Activated naive CD8-positive, alpha-beta T cell treated with anti-CD3 and anti-CD28 coated beads, Interleukin-2, amount 10 ng/mL, durations not matched to agents 7 days and 5 days (primary cell): Measurements from ENCODE around the gene AGPAT3. TPM values are rescaled to one million over a fixed set of nuclear protein-coding genes. Genes with fewer than 3 reads are reported as not detected.

Experiments used
- ATAC-seq: fragments of 150-1000 bp; cut with Tn5 transposase; one replicate; pipeline ENCODE4 v1.10.0; 2021; ENCODE audit warnings: low read depth, moderate library complexity
- POLR2A ChIA-PET: fragments of 350-600 bp; sonication (Branson Sonifier 250); formaldehyde crosslinking; loops from one replicate; lab custom pipeline; 2021; ENCODE audit warnings: antibody characterized with exemption; lab: Charles Lee
- DNase-seq: peaks from one replicate; pipeline ENCODE4 v3.0.0; 2021
- H3K27ac Mint-ChIP-seq: one replicate; pipeline ENCODE4 v1.8.0; 2022; ENCODE audit warnings: mild to moderate bottlenecking, mixed read lengths
- H3K27me3 Mint-ChIP-seq: one replicate; pipeline ENCODE4 v1.8.0; 2022; ENCODE audit warnings: mild to moderate bottlenecking, moderate library complexity, mixed read lengths
- H3K36me3 Mint-ChIP-seq: one replicate; pipeline ENCODE4 v1.8.0; 2021; ENCODE audit warnings: mild to moderate bottlenecking, mixed read lengths
- H3K4me1 Mint-ChIP-seq: one replicate; pipeline ENCODE4 v1.8.0; 2021; ENCODE audit warnings: mixed read lengths
- H3K4me3 Mint-ChIP-seq: one replicate; pipeline ENCODE4 v1.8.0; 2022; ENCODE audit warnings: mild to moderate bottlenecking, moderate library complexity, mixed read lengths
- H3K9me3 Mint-ChIP-seq: one replicate; pipeline ENCODE4 v1.8.0; 2021; ENCODE audit warnings: mixed read lengths
- total RNA-seq, 2 experiments: library from RNA; stranded (reverse); gene quantifications; one replicate each; pipeline ENCODE4 v1.2.3, GENCODE V29; 2021

AGPAT3 gene
- total RNA-seq, 2 experiments from 2014 or later, result 75.4 to 76.3 TPM

DNA sequence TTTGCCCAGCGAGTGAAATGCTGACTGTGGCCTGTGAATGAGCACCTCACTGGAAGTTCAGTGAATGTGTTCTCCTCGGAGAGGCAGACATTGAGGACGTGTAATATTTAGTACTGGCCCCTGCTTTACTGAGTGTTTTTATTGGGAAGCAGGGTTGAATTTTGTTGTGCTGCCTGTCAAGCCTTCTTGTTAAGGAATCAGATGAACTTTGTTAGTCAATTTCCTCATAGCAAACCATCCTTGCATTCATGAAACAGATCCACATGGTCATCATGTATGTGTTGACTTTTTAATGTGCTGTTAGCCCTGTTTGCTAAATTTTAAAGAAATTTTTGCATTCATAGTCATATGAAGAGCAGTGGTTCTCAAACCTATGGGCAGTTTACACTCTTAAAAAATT, 47.9 kb downstream of the AGPAT3 start:
- H3K4me1 Mint-ChIP-seq, result peaks cover 31% of the 10 kb centered on the region
- H3K36me3 Mint-ChIP-seq, result peaks cover 19% of the 10 kb centered on the region
- DNase-seq (no peak), ATAC-seq (no peak)
- H3K4me3 Mint-ChIP-seq, result no peak overlapping the region
- H3K9me3 Mint-ChIP-seq, result peaks cover 8% of the 10 kb centered on the region
- POLR2A ChIA-PET, result no interaction called here
- H3K27ac Mint-ChIP-seq, result no peak overlapping the region
- H3K27me3 Mint-ChIP-seq, result no peaks in the 10 kb centered on the region

DNA sequence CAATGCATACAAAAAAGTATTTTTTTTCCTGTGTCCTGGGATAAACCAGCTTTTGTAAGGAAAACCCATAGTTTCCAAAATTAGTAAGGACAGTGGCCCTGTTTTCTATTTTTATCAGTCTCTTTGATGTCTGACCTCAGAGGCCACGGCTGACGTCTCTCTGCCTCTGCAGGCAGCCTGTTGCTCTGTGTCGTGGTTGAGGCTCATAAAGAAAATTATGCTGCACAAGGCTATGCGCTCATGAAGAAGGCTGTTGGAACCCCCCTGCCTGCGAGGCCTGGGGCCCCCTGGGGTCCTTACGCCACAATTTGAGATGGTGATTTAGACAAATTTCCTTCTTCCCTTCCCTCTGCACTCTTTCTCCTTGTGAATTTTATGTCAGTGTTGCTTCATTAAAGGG, 48.9 kb downstream of the AGPAT3 start:
- ATAC-seq (no peak), DNase-seq (no peak)
- H3K36me3 Mint-ChIP-seq, result peaks cover 23% of the 10 kb centered on the region
- POLR2A ChIA-PET, result no interaction called here
- no peaks in the 10 kb centered on the region for H3K27me3 Mint-ChIP-seq
- H3K4me3 Mint-ChIP-seq, result no peak overlapping the region
- peaks cover 39% of the 10 kb centered on the region for H3K4me1 Mint-ChIP-seq
- peaks cover 8% of the 10 kb centered on the region for H3K9me3 Mint-ChIP-seq
- H3K27ac Mint-ChIP-seq, result no peak overlapping the region

DNA sequence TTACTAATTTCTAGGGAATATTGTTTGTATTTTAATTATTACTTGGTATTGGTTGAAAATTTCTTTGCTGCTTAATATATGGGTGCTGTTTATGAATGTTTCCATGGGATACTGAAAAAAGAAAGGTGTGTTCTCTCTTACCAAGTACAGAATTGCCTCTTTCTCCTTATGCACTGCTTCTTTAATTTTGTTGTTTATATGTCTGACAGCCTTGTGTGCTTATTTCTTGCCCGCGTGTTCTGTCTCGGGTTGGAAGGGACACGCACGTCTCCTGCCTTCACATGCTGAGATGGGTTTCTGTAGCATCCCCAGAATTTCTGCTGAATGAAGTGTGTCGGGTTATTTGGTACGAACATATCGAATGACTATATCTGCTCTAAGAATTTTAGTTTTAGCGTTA, 51.1 kb downstream of the AGPAT3 start:
- Mint-ChIP-seq H3K4me1 (peaks cover 48% of the 10 kb centered on the region), H3K36me3 (peaks cover 32% of the 10 kb centered on the region), H3K27me3 (no peaks in the 10 kb centered on the region), H3K4me3 (peak overlapping the region; percentile 84), H3K27ac (no peak overlapping the region), H3K9me3 (peaks cover 8% of the 10 kb centered on the region)
- no peak for ATAC-seq
- DNase-seq, result no peak
- POLR2A ChIA-PET, result no interaction called here

DNA sequence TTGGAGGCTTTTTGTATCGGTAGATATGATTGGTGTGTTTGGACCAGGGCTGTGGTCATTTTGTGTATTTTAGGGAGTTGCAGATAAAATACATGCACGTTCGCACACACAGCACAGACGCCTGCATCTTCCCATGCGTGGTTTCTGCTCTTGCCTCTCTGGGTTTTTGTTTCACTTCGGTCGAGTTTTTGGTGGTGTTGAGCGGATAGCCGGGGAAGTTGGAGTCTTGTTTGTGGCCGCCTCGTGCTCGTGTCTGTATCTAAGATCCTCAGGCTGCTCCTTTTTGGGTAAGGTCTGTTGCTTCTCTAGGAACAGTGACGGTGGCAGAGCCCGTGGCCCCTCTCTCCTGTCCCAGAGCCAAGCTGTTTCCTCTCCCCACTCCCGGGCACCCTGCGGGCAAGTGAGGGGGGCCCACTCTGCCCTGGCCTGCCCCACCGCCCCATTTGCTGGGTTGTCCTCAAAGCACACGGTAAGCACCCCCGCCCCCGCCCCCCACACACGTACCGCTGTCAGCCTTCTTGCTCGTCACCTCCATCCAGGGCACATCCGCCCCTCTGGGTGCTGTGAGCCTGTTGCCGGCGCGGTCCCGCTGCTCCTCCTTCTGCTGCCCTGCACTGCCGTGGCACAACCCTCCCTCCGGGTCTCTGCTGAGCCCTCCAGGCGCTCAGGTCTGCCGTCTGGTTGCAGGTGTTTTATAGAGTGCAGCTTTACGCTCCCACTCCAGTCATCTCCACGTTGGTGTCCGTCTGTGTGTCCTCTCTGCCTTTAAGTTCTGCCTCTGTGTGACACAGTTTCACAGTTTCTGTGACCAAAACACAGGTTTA, 51.9 kb downstream of the AGPAT3 start:
- ATAC-seq (peak; percentile 85), DNase-seq (peak; percentile 77)
- H3K27ac Mint-ChIP-seq, result peak overlapping the region; percentile 94
- no peaks in the 10 kb centered on the region for H3K27me3 Mint-ChIP-seq
- peaks cover 8% of the 10 kb centered on the region for H3K9me3 Mint-ChIP-seq
- H3K36me3 Mint-ChIP-seq, result peaks cover 30% of the 10 kb centered on the region
- H3K4me1 Mint-ChIP-seq, result peaks cover 56% of the 10 kb centered on the region
- POLR2A ChIA-PET, result interaction anchor here (0.7 kb wide), 2 partner anchors 84 to 1120 kb away, joined by 3 to 4 read pairs; no protein-coding TSS in a partner anchor
- H3K4me3 Mint-ChIP-seq, result peak overlapping the region; percentile 84

DNA sequence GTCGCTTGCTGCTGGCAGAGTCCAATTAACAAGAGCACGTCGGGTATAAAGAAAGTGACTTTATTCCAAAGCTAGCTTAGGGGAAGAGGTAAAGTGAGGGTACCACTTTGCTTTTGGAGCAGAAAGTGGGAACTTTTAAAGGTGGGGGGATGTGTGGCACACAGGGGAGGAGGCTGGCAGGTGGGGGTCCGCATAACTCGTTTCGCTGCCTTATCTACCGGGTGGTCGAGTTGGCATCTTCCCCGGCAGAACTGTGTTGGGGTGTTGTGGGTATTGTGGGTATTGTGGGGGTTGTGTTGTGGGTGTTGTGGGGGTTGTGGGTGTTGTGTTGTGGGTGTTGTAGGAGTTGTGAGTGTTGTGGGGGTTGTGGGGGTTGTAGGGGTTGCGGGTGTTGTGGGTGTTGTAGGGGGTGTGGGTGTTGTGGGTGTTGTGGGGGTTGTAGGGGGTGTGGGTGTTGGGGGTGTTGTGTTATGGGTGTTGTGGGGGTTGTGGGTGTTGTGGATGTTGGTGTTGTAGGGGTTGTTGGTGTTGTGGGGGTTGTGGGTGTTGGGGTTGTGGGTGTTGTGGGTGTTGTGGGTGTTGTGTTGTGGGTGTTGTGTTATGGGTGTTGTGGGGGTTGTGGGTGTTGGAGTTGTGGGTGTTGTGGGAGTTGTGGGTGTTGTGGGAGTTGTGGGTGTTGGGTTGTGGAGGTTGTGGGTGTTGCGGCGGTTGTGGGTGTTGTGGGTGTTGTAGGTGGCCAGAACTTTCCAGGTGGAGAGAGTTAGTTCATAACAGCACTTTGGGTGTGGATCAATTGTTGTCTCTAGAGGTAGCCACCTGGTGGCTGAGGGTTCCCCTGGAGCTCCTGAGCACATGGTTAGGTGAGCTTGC, 52.7 kb downstream of the AGPAT3 start:
- Mint-ChIP-seq H3K36me3 (peaks cover 26% of the 10 kb centered on the region), H3K9me3 (peaks cover 2% of the 10 kb centered on the region), H3K4me1 (peaks cover 56% of the 10 kb centered on the region), H3K27ac (peak overlapping the region; percentile 94), H3K4me3 (peak overlapping the region; percentile 84), H3K27me3 (no peaks in the 10 kb centered on the region)
- ATAC-seq, result no peak
- peak; percentile 51 for DNase-seq
- POLR2A ChIA-PET, result interaction anchor here (0.6 to 1.0 kb wide), 5 partner anchors 25 to 1121 kb away, joined by 3 to 4 read pairs (median 3); no protein-coding TSS in a partner anchor

DNA sequence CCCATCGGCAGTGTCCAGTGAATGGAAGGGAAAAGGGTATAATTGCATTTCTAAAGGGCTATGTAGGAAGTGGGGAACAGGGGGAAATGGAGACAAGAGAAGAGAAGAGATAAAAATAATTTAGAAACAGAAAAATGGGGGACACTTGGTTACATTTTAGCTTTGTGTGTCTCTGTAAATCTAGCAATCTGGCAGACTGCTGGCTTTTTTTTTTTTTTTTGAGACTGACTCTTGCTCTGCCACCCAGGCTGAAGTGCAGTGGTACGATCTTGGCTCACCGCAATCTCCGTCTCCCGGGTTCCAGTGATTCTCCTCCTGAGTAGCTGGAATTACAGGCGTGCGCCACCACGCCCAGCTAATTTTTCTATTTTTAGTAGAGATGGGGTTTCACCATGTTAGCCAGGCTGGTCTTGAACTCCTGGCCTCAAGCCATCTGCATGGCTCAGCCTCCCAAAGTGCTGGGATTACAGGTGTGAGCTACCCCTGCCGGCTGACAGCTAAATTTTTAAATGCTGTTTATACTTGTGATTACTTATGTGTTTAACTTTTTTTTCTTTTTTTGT, 53.4 kb downstream of the AGPAT3 start:
- peak overlapping the region; percentile 94 for H3K27ac Mint-ChIP-seq
- no peaks in the 10 kb centered on the region for H3K9me3 Mint-ChIP-seq
- ATAC-seq (no peak), DNase-seq (no peak)
- no peaks in the 10 kb centered on the region for H3K27me3 Mint-ChIP-seq
- H3K4me3 Mint-ChIP-seq, result peak overlapping the region; percentile 84
- H3K36me3 Mint-ChIP-seq, result peaks cover 24% of the 10 kb centered on the region
- H3K4me1 Mint-ChIP-seq, result peaks cover 58% of the 10 kb centered on the region
- POLR2A ChIA-PET, result interaction anchor here (0.6 to 1.0 kb wide), 3 partner anchors 26 to 107 kb away, joined by 3 to 4 read pairs (median 3); no protein-coding TSS in a partner anchor

DNA sequence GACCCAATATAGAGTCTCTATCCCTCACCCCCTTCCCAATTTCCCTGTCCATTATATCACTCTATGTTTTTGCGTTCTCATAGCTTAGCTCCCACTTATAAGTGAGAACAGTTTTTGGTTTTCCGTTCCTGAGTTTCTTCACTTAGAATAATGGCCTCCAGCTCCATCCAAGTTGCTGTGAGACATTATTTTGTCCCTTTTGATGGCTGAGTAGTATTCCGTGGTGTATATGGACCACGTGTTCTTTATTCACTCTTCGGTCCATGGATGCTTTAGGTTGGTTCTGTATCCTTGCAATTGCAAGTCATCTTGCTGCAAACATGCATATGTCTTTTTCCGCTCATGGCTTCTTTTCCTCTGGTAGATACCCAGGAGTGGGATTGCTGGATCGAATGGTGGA, 54.3 kb downstream of the AGPAT3 start:
- Mint-ChIP-seq H3K27ac (no peak overlapping the region), H3K27me3 (no peaks in the 10 kb centered on the region), H3K4me3 (peak overlapping the region; percentile 22), H3K36me3 (peaks cover 20% of the 10 kb centered on the region), H3K9me3 (no peaks in the 10 kb centered on the region), H3K4me1 (peaks cover 55% of the 10 kb centered on the region)
- POLR2A ChIA-PET, result no interaction called here
- DNase-seq (no peak), ATAC-seq (no peak)

DNA sequence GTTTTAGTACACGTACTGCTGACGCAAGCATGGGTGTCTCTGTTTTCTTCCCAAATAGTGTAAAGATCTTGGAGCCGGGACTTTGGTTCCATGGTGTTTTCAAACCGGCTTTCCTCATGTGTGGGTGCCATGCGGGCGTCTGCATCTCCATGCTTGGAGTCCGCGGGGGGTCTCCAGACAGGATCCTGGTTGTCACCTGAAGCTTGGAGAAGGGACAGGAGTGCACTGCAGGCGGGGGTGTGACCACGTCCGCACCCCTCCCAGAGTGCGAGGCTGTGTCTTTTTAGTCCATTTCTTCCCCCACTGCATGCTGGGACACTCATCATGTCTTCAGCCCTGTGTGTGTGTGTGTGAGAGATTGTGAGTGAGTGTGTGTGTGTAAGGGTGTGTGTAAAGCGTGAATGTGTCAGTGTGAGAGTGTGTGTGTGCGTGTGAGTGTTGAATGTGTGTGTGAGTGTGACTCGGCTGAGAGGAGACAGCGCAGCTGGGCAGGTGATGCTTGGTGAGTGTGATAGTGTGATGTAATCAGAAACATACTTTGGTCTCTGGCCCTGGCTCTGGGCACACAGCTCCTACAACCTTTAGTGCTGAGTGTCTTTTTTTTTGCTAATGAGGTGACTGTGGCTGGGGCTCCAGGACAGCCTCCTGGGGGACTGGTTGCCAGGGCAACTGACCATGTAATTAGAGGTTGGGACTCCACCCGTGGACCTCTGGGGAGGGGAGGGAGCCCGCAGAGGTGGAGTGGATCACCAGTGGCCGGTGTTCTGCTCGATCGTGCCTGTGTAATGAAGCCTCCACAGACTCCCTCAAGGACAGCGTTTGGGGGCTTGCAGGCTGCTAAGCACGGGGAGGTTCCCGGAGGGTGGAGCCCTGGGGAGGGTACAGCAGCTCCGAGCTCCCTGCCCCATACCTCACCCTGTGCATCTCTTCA, 55.1 kb downstream of the AGPAT3 start:
- Mint-ChIP-seq H3K27me3 (no peaks in the 10 kb centered on the region), H3K27ac (peak overlapping the region; percentile 81), H3K4me3 (no peak overlapping the region), H3K36me3 (peaks cover 20% of the 10 kb centered on the region), H3K4me1 (peaks cover 55% of the 10 kb centered on the region), H3K9me3 (no peaks in the 10 kb centered on the region)
- no peak for DNase-seq
- no peak for ATAC-seq
- POLR2A ChIA-PET, result no interaction called here

DNA sequence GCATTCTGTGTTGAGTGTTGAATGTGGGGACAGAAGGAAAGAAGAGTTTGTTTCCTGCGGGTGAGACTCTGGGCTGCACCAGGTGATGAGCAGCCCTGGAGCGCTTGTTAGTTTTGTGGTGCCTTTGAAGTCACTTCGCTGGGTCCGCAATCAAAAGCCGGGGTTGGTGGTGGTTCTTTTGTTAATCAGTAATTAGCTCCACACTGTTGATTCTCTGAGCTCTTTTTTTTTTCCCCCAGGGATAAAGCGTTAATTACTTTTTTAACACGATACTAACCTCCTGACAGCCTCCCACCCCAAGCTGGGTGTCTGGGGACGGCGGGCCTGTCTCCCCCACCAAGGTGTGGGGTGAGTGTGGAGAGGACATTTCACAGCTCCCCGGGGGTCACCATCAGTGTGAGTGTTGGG, 56.6 kb downstream of the AGPAT3 start:
- peak; percentile 14 for ATAC-seq
- H3K4me3 Mint-ChIP-seq, result peak overlapping the region; percentile 67
- H3K9me3 Mint-ChIP-seq, result no peaks in the 10 kb centered on the region
- POLR2A ChIA-PET, result interaction anchor here (1.0 to 1.4 kb wide), 3 partner anchors 17 to 133 kb away, joined by 3 to 6 read pairs (median 3); no protein-coding TSS in a partner anchor
- H3K27me3 Mint-ChIP-seq, result no peaks in the 10 kb centered on the region
- H3K4me1 Mint-ChIP-seq, result peaks cover 49% of the 10 kb centered on the region
- DNase-seq, result no peak
- H3K36me3 Mint-ChIP-seq, result peaks cover 20% of the 10 kb centered on the region
- peak overlapping the region; percentile 80 for H3K27ac Mint-ChIP-seq

DNA sequence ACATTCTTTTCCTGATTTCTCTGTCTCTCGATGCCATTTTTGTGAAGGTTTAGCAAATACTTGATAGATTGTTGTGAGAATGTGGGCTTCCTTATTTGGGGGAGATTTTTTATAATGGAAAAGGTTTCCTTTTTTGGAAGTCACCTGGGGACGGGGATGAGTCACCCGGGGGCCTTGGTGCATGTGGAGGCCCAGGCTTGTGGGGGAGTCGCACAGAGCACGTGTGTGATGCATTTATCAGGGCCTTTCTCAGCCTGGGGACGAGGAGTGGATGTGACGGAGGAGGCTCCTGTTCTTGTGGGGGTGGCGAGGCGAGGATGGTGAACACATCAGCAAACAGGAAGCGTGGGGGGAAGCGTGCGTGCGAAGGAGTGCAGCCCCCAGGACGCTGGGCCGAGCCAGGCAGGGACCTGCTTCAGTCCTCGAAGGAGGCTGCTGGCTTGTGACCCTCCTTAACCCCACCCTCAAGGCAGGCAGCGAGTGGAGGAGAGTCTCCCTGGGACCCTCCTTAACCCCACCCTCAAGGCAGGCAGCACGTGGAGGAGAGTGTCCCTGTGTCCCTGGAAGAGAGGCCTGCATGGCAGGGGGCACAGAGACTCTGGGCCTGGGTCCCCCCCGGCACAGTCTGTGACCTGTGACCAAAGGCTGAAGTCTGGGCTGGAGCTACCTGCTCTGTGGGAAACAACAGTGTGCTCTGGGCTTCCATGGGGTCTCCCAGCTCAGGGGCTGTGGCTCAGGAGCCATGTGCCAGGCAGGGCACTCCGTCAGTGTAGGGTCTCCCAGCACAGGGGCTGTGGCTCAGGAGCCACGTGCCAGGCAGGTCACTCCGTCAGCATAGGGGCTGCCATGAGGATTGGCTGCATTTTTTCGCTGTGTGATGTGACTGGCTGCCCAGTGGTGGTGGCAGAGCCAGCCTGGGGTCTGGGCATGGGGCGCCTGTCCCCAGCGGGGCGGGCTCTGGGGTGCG, 57.2 kb downstream of the AGPAT3 start:
- ATAC-seq, result peak; percentile 71
- Mint-ChIP-seq H3K36me3 (peaks cover 20% of the 10 kb centered on the region), H3K4me3 (peak overlapping the region; percentile 67), H3K27ac (peak overlapping the region; percentile 80), H3K27me3 (no peaks in the 10 kb centered on the region), H3K9me3 (no peaks in the 10 kb centered on the region), H3K4me1 (peaks cover 44% of the 10 kb centered on the region)
- peak; percentile 68 for DNase-seq
- POLR2A ChIA-PET, result interaction anchor here (1.2 to 1.4 kb wide), 2 partner anchors 16 to 134 kb away, joined by 3 to 6 read pairs; no protein-coding TSS in a partner anchor

DNA sequence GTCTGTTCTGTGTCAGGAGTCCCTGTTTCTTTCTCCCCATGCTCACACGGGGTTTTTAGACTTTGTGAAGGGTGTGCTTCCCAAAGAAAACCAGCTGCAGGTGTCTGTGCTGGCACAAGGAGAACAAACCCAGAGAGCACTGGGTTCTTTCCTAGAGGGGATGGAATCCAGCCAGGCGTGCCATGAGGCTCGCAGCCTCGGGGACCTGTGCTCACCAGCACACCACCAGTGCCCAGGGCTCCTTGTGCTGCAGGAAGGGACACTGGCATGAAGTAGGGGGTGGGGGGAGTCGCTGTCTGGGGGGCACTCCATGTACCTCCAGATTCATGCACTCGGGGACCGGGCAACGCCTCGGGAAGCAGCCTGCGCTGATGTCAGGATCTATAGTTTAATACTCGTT, 57.9 kb downstream of the AGPAT3 start:
- no peaks in the 10 kb centered on the region for H3K27me3 Mint-ChIP-seq
- no peak overlapping the region for H3K4me3 Mint-ChIP-seq
- peaks cover 38% of the 10 kb centered on the region for H3K4me1 Mint-ChIP-seq
- POLR2A ChIA-PET, result no interaction called here
- no peak for ATAC-seq
- no peaks in the 10 kb centered on the region for H3K9me3 Mint-ChIP-seq
- H3K36me3 Mint-ChIP-seq, result peaks cover 16% of the 10 kb centered on the region
- DNase-seq, result no peak
- H3K27ac Mint-ChIP-seq, result peak overlapping the region; percentile 38
